ENCODE measurements around the gene IQSEC1. TPM values are rescaled to one million over a fixed set of nuclear protein-coding genes. Genes with fewer than 3 reads are reported as not detected.

IQSEC1 gene
- total and polyA plus RNA-seq, 2 donors (not counting 3 experiments of a cell fraction or from before 2014, with no cell fraction given): 5.2 to 18.0 TPM

- DNase-seq (ENCODE audit: low read depth, low spot score) (no peak), FAIRE-seq (no peak)
- Histone ChIP-seq H3K9me1 (replicated peaks; ENCODE audit: control insufficient read depth, extremely low read depth, insufficient read depth, low read length) (no peaks in the 10 kb centered on the region), H3K36me3 (ENCODE audit: control insufficient read depth in 2 of 2, extremely low read depth in 1 of 2, insufficient read depth in 2 of 2, low read length in 2 of 2) (peaks cover 0 to 29% of the 10 kb centered on the region in 2 experiments), H3K4me1 (ENCODE audit: control insufficient read depth, extremely low read depth, insufficient read depth, low read length) (no peaks in the 10 kb centered on the region), H3K4me3 (replicated peaks in 1 of 3; ENCODE audit: insufficient read depth in 1 of 3, low read depth in 1 of 3, low read length in 3 of 3) (no peak overlapping the region), H4K20me1 (replicated peaks; ENCODE audit: control insufficient read depth, extremely low read depth, insufficient read depth, low read length) (no peaks in the 10 kb centered on the region), H3K79me2 (ENCODE audit: control insufficient read depth, insufficient read depth, low read length) (no peaks in the 10 kb centered on the region), H3K9me3 (replicated peaks; ENCODE audit: control insufficient read depth, insufficient read depth, low read length) (no peaks in the 10 kb centered on the region), H3K9ac (replicated peaks; ENCODE audit: extremely low read depth, insufficient read depth, low read length) (no peak overlapping the region), H2AFZ (ENCODE audit: low read depth, low read length) (no peak overlapping the region), H3K4me2 (ENCODE audit: insufficient read depth, low read length) (no peak overlapping the region), H3K27ac (ENCODE audit: insufficient read depth, low read depth, low read length) (no peak overlapping the region), H3K27me3 (ENCODE audit: control insufficient read depth in 2 of 2, insufficient read depth in 2 of 2, low read length in 2 of 2) (no peaks in the 10 kb centered on the region)
- TF ChIP-seq, protein P1, sequence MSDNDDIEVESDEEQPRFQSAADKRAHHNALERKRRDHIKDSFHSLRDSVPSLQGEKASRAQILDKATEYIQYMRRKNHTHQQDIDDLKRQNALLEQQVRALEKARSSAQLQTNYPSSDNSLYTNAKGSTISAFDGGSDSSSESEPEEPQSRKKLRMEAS (IDR thresholded peaks at IDR 0.05; ENCODE audit: insufficient read depth, insufficient read length): no peak
- TF ChIP-seq GATA2 (IDR thresholded peaks at IDR 0.05; ENCODE audit: insufficient read depth, insufficient read length, low read depth, low read length): no peak
- TF ChIP-seq POLR2AphosphoS5 (IDR thresholded peaks at IDR 0.05; ENCODE audit: insufficient read depth, low read depth, low read length): no peak
- no peak for TF ChIP-seq POLR2A (IDR thresholded peaks at IDR 0.05; ENCODE audit: low read depth, low read length)
- no peak for TF ChIP-seq MYC (IDR thresholded peaks at IDR 0.05; ENCODE audit: low read depth, low read length)
- no peak for TF ChIP-seq EZH2 (IDR thresholded peaks at IDR 0.05; ENCODE audit: borderline replicate concordance, low read depth, low read length, severe bottlenecking)
- TF ChIP-seq JUN (IDR thresholded peaks at IDR 0.05; ENCODE audit: borderline replicate concordance, insufficient read depth, insufficient read length, low read depth): no peak
- no peak for TF ChIP-seq FOS (IDR thresholded peaks at IDR 0.05; ENCODE audit: borderline replicate concordance, insufficient read depth, low read length)
- no peak for TF ChIP-seq CTCF (IDR thresholded peaks at IDR 0.05; ENCODE audit: extremely low read depth in 1 of 2, insufficient read depth in 1 of 2, low read depth in 1 of 2, low read length in 2 of 2)
- ChIA-PET POLR2A (interaction anchor here (0.6 kb wide), 1 partner anchor 163 kb away, joined by 3 read pairs; no protein-coding TSS in a partner anchor), CTCF (interaction anchor here (1.0 to 1.8 kb wide), 2 partner anchors 17 to 76 kb away, joined by 4 to 7 read pairs; no protein-coding TSS in a partner anchor)
- intact Hi-C loops (cut with micrococcal nuclease) (no loop called here), dilution Hi-C loops (cut with MboI; ENCODE audit: extremely low pct_ligation_motif_present, low sequenced_read_pairs) (no loop called here)
- no TSS peak for BruUV-seq (replicated peaks)
Measured at GRCh38 chr3:12908136-12908730, 165.0 kb downstream of the IQSEC1 start.
